ENCODE measurements around the gene CDR2.

The CDR2 gene

GRCh38 chr16:22313876-22314470, 60.4 kb downstream of the CDR2 start:
- DNase-seq (ENCODE audit: low spot score): no peak
- no peak for TF ChIP-seq CTCF (IDR thresholded peaks at IDR 0.05; ENCODE audit: extremely low read depth, missing control alignments)

GRCh38 chr16:22312897-22313781, 61.3 kb downstream of the CDR2 start:
- DNase-seq (ENCODE audit: low spot score): no peak
- TF ChIP-seq CTCF (IDR thresholded peaks at IDR 0.05; ENCODE audit: extremely low read depth, missing control alignments): no peak

GRCh38 chr16:22311520-22311919, 62.9 kb downstream of the CDR2 start:
- DNase-seq (ENCODE audit: low spot score): no peak
- TF ChIP-seq CTCF (IDR thresholded peaks at IDR 0.05; ENCODE audit: extremely low read depth, missing control alignments): no peak

GRCh38 chr16:22308824-22309520, 65.4 kb downstream of the CDR2 start:
- no peak for DNase-seq (ENCODE audit: low spot score)
- no peak for TF ChIP-seq CTCF (IDR thresholded peaks at IDR 0.05; ENCODE audit: extremely low read depth, missing control alignments)

- TF ChIP-seq CTCF (IDR thresholded peaks at IDR 0.05; ENCODE audit: extremely low read depth, missing control alignments): no peak
- DNase-seq (ENCODE audit: low spot score): no peak
Observed at GRCh38 chr16:22307838-22308237, 66.6 kb downstream of the CDR2 start.

- DNase-seq (ENCODE audit: low spot score): no peak
- no peak for TF ChIP-seq CTCF (IDR thresholded peaks at IDR 0.05; ENCODE audit: extremely low read depth, missing control alignments)
Observed at GRCh38 chr16:22306788-22307187, 67.6 kb downstream of the CDR2 start.

GRCh38 chr16:22304411-22304810, 70.0 kb downstream of the CDR2 start:
- DNase-seq (ENCODE audit: low spot score): no peak

More at GRCh38 chr16:22304411-22304810, 70.0 kb downstream of the CDR2 start:
- no peak for TF ChIP-seq CTCF (IDR thresholded peaks at IDR 0.05; ENCODE audit: extremely low read depth, missing control alignments)
